GM12878 (cell line): Measurements from ENCODE around the gene ZSCAN5C. TPM values are rescaled to one million over a fixed set of nuclear protein-coding genes. Genes with fewer than 3 reads are reported as not detected.

ENCODE experiments used
- ATAC-seq: fragments of 200-7000 bp; cut with Tn5 transposase; 3 replicates; pipeline ENCODE4 v1.9.1; 2020; ENCODE audit warnings: mild to moderate bottlenecking, moderate library complexity
- BruUV-seq: library from RNA; stranded (reverse); fragments of 400-500 nt; replicated peaks from 2 replicates; lab custom pipeline; 2021; lab: Mats Ljungman, UMichigan
- CTCF ChIA-PET: fragments of 300-600 bp; sonication (Branson Sonifier 250); formaldehyde crosslinking; extraction: SDS; loops from one replicate; lab custom pipeline; 2021; ENCODE audit warnings: inconsistent platforms; lab: Yijun Ruan, JAX
- POLR2A ChIA-PET: fragments of 350-600 bp; formaldehyde crosslinking; extraction: SDS; loops from one replicate; lab custom pipeline; 2021; ENCODE audit warnings: inconsistent platforms; lab: Charles Lee
- RAD21 ChIA-PET: fragments of 300-600 bp; sonication (Branson Sonifier 250); formaldehyde crosslinking; loops from one replicate; lab custom pipeline; 2023; ENCODE audit warnings: antibody characterized with exemption; ENCODE audit not compliant: unreplicated experiment; lab: Charles Lee
- SMC1A ChIA-PET: fragments of 300-600 bp; sonication (Branson Sonifier 250); formaldehyde crosslinking; loops from one replicate; lab custom pipeline; 2023; ENCODE audit not compliant: unreplicated experiment, uncharacterized antibody; lab: Charles Lee
- DNase-seq: peaks from one replicate; pipeline ENCODE4 v3.0.0-alpha.2; 2011; ENCODE audit warnings: low read depth, low spot score
- FAIRE-seq: peaks from 3 replicates; lab custom pipeline; 2011; peaks lifted over from hg19 to GRCh38; lab: Jason Lieb, UNC
- H2AFZ ChIP-seq: 2 replicates; pipeline ENCODE4 v1.6.0; 2011; ENCODE audit warnings: low read depth, low read length, control low read depth; ENCODE audit not compliant: control insufficient read depth
- H3K27ac ChIP-seq: 2 replicates; pipeline ENCODE4 v1.5.1; 2011; ENCODE audit warnings: control low read depth; ENCODE audit not compliant: control insufficient read depth, insufficient read depth
- H3K27me3 ChIP-seq, 2 experiments: replicated peaks in 1 of 2; 2 replicates each; pipeline versions ENCODE4 v1.6.0 to v1.6.1; 2011; ENCODE audit warnings: low read length in 1 of 2; ENCODE audit not compliant: control insufficient read depth in 2 of 2, insufficient read depth in 2 of 2
- H3K36me3 ChIP-seq, 2 experiments: 2 replicates each; pipeline ENCODE4 v1.5.1; 2011; ENCODE audit warnings: low read length in 1 of 2; ENCODE audit not compliant: control insufficient read depth in 2 of 2, insufficient read depth in 2 of 2
- H3K4me1 ChIP-seq: 2 replicates; pipeline ENCODE4 v1.6.1; 2011; ENCODE audit warnings: mild to moderate bottlenecking, low read length, moderate library complexity, mixed read lengths; ENCODE audit not compliant: control insufficient read depth, insufficient read depth
- H3K4me2 ChIP-seq: 2 replicates; pipeline ENCODE4 v1.6.0; 2011; ENCODE audit warnings: control low read depth; ENCODE audit not compliant: control insufficient read depth, insufficient read depth
- H3K4me3 ChIP-seq: fragments of 200-600 bp; sonication (generic); 2 replicates; pipeline ENCODE4 v1.5.1; 2016
- H3K79me2 ChIP-seq: 2 replicates; pipeline ENCODE4 v1.6.0; 2011; ENCODE audit warnings: low read length; ENCODE audit not compliant: control insufficient read depth, insufficient read depth
- H3K9ac ChIP-seq: 2 replicates; pipeline ENCODE4 v1.8.0; 2011; ENCODE audit warnings: low read length, control low read depth, mixed read lengths; ENCODE audit not compliant: control insufficient read depth, insufficient read depth
- H3K9me3 ChIP-seq: replicated peaks from 3 replicates; pipeline ENCODE4 v1.5.1; 2011; ENCODE audit warnings: mild to moderate bottlenecking, low read length; ENCODE audit not compliant: control insufficient read depth, insufficient read depth
- H4K20me1 ChIP-seq: 2 replicates; pipeline ENCODE4 v1.6.0; 2011; ENCODE audit not compliant: control insufficient read depth, insufficient read depth
- ASH2L ChIP-seq: fragments of 300-600, 200-600 bp; sonication (generic); IDR thresholded peaks from 2 replicates; pipeline ENCODE4 v1.6.1; 2017; ENCODE audit warnings: low read depth, mild to moderate bottlenecking, borderline replicate concordance
- KLF5 ChIP-seq: fragments of 450-650 bp; IDR thresholded peaks from 2 replicates; pipeline ENCODE4 v1.6.1; 2014; ENCODE audit warnings: mild to moderate bottlenecking; ENCODE audit not compliant: partially characterized antibody
- MTA3 ChIP-seq: IDR thresholded peaks from 2 replicates; pipeline ENCODE4 v1.6.1; 2012; ENCODE audit warnings: low read length, inconsistent platforms, borderline replicate concordance
- MYB ChIP-seq: fragments of 150-350 bp; IDR thresholded peaks from 2 replicates; pipeline ENCODE4 v1.6.1; 2014; ENCODE audit warnings: mild to moderate bottlenecking, low read depth, low read length, borderline replicate concordance
- RELB ChIP-seq: fragments of 450-650 bp; IDR thresholded peaks from 2 replicates; pipeline ENCODE4 v1.6.1; 2017; ENCODE audit warnings: low read depth, mild to moderate bottlenecking, moderate library complexity
- WGBS: methylation state at CpG from one replicate; pipeline ENCODE4 v1.1.6; 2016; ENCODE audit warnings: low lambda C conversion rate; ENCODE audit not compliant: insufficient replicate concordance, insufficient coverage; ENCODE audit errors: missing lambda C conversion rate; 5-methylcytosine and 5-hydroxymethylcytosine counted together
- in situ Hi-C: fragments of 300-500 bp; cut with MboI; formaldehyde crosslinking; loops from 9 replicates; pipeline ENCODE4 v1.14.3; 2018; ENCODE audit warnings: mixed read lengths
- intact Hi-C: fragments of 100-400 bp; cut with micrococcal nuclease; formaldehyde crosslinking; loops from one replicate; pipeline ENCODE4 v1.14.2; 2022; ENCODE audit not compliant: unreplicated experiment
- polyA plus RNA-seq, 11 experiments: library from polyadenylated mRNA; depleted of rRNA in 4 of 11; unstranded in 6 of 11; stranded (reverse) in 5 of 11; fragments of >200 nt; fragmentation: Nextera tagmentation in 4 of 11; fragmentation: Illumina TruSeq in 1 of 11; extraction: Ambion mirVana in 4 of 11; extraction: Trizol in 1 of 11; gene quantifications; 1 replicate in 1 of 11; 2 replicates in 10 of 11; pipeline versions ENCODE4 v1.2.1 to v1.2.3, GENCODE V29; 2011 to 2016; ENCODE audit warnings: inconsistent platforms in 2 of 11, missing spikeins in 2 of 11, low read depth in 1 of 11
- total RNA-seq, 4 experiments: library from RNA; depleted of rRNA in 3 of 4; stranded (reverse); fragments of >200 nt in 3 of 4; fragmentation: Illumina TruSeq in 1 of 4; extraction: Trizol in 1 of 4; gene quantifications; 2 replicates each; pipeline versions ENCODE4 v1.2.1 to v1.2.3, GENCODE V29; 2013 to 2021
- TF ChIP-seq, protein P1 (sequence below): IDR thresholded peaks from 2 replicates; pipeline ENCODE4 v1.6.1; 2011; ENCODE audit warnings: low read depth, low read length, improper control_type of control experiment, borderline replicate concordance
- TF ChIP-seq, protein P2 (sequence below): fragments of 450-650 bp; IDR thresholded peaks from 2 replicates; pipeline ENCODE4 v1.6.1; 2017; ENCODE audit warnings: mild to moderate bottlenecking, moderate library complexity

ZSCAN5C gene
- total and polyA plus RNA-seq, 10 of the 15 experiments (the other 5 are each of a cell fraction or from before 2014, with no cell fraction given): not detected

DNA sequence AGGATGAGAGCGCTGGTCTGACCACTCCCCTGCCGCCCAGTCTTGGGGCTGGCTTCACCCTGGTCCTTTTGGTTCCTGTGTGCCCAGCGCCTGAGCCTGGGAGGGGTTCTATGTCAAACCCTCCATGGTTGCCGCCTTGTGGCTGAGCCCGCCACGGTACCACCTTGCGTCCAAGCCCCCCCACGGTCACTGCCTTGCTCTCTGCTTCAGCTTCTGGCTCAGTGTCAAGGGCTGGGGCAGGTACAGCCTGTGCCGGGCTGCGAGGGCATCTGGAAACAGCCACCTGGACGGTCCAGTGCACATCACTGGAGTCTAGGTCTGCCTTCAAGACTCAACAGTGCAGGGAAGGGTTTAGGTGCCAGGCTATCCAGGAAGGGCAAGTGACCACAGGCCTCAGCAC, 40.5 kb upstream of the ZSCAN5C start:
- Histone ChIP-seq H3K36me3 (peaks cover 0 to 2% of the 10 kb centered on the region in 2 experiments; a peak in 3 of 4 replicates), H3K27me3 (no peaks in the 10 kb centered on the region), H3K79me2 (no peaks in the 10 kb centered on the region), H3K4me1 (no peaks in the 10 kb centered on the region), H3K9ac (no peak overlapping the region), H3K27ac (no peak overlapping the region), H3K4me3 (no peak overlapping the region), H3K9me3 (no peaks in the 10 kb centered on the region)
- ATAC-seq: no peak
- ChIA-PET RAD21 (no interaction called here), CTCF (interaction anchor here (1.2 kb wide), 1 partner anchor 95 kb away, joined by 4 read pairs; no protein-coding TSS in a partner anchor), SMC1A (no interaction called here)
- intact Hi-C loops (no loop called here), in situ Hi-C loops (no loop called here)
- BruUV-seq: no TSS peak
- no peak for FAIRE-seq
- 87% methylated on average over 10 of the region's 11 CpGs for WGBS
- TF ChIP-seq ASH2L: no peak
- TF ChIP-seq RELB: no peak
- no peak for TF ChIP-seq MYB
- TF ChIP-seq, protein P1, sequence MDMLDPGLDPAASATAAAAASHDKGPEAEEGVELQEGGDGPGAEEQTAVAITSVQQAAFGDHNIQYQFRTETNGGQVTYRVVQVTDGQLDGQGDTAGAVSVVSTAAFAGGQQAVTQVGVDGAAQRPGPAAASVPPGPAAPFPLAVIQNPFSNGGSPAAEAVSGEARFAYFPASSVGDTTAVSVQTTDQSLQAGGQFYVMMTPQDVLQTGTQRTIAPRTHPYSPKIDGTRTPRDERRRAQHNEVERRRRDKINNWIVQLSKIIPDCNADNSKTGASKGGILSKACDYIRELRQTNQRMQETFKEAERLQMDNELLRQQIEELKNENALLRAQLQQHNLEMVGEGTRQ: no peak
- no peak for TF ChIP-seq KLF5
- TF ChIP-seq, protein P2, sequence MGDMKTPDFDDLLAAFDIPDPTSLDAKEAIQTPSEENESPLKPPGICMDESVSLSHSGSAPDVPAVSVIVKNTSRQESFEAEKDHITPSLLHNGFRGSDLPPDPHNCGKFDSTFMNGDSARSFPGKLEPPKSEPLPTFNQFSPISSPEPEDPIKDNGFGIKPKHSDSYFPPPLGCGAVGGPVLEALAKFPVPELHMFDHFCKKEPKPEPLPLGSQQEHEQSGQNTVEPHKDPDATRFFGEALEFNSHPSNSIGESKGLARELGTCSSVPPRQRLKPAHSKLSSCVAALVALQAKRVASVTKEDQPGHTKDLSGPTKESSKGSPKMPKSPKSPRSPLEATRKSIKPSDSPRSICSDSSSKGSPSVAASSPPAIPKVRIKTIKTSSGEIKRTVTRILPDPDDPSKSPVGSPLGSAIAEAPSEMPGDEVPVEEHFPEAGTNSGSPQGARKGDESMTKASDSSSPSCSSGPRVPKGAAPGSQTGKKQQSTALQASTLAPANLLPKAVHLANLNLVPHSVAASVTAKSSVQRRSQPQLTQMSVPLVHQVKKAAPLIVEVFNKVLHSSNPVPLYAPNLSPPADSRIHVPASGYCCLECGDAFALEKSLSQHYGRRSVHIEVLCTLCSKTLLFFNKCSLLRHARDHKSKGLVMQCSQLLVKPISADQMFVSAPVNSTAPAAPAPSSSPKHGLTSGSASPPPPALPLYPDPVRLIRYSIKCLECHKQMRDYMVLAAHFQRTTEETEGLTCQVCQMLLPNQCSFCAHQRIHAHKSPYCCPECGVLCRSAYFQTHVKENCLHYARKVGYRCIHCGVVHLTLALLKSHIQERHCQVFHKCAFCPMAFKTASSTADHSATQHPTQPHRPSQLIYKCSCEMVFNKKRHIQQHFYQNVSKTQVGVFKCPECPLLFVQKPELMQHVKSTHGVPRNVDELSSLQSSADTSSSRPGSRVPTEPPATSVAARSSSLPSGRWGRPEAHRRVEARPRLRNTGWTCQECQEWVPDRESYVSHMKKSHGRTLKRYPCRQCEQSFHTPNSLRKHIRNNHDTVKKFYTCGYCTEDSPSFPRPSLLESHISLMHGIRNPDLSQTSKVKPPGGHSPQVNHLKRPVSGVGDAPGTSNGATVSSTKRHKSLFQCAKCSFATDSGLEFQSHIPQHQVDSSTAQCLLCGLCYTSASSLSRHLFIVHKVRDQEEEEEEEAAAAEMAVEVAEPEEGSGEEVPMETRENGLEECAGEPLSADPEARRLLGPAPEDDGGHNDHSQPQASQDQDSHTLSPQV: no peak
- TF ChIP-seq MTA3: no peak
- TF ChIP-seq, all 136 proteins: peak for 0
- Histone ChIP-seq H3K4me2 (no peak overlapping the region), H2AFZ (no peak overlapping the region), H4K20me1 (no peaks in the 10 kb centered on the region)
- DNase-seq: no peak
- POLR2A ChIA-PET: no interaction called here
